ENCODE measurements around the gene RNASEH2C. TPM values are rescaled to one million over a fixed set of nuclear protein-coding genes. Genes with fewer than 3 reads are reported as not detected.
"Not testable (repeated sequence)": the region's sequence is repeated elsewhere in the genome, so short reads cannot be mapped to it uniquely, and the experiment has no call there.

The RNASEH2C gene
- total RNA-seq, 1 donor from 2014 or later, result 155 TPM

- no peaks in the 10 kb centered on the region for H3K27me3 ChIP-seq
- H3K9me3 ChIP-seq, result no peaks in the 10 kb centered on the region
- TF ChIP-seq CTCF (IDR thresholded peaks at IDR 0.05), result peak; percentile 95 to 99 (median 98)
- H3K4me3 ChIP-seq, result peak within 1 kb of the TSS; percentile 72 to 94
- intact Hi-C loops (cut with DNase I), result loop anchor here (1.0 to 10.0 kb wide), 7 partner anchors 8 to 207 kb away; partner anchors contain the start of genes C11orf68, DRAP1, MAP3K11 and PCNX3
- H3K4me1 ChIP-seq, result peaks cover 4 to 19% of the 10 kb centered on the region in 2 donors
- peak; percentile 96 to 99 for DNase-seq (ENCODE audit: low spot score in 2 of 2)
- H3K27ac ChIP-seq, result peak within 1 kb of the TSS; percentile 96 to 100
- peaks cover 33 to 42% of the 10 kb centered on the region in 2 donors for H3K36me3 ChIP-seq
Measured at GRCh38 chr11:65711785-65712632, 8.6 kb downstream of the RNASEH2C start, which contains the start of gene KAT5. TSS of gene KAT5 (plus strand) at chr11:65712252. CDS start at chr11:65712268, 16 bp downstream.

- Histone ChIP-seq H3K36me3 (peaks cover 17 to 26% of the 10 kb centered on the region in 2 donors), H3K9me3 (no peaks in the 10 kb centered on the region), H3K27ac (peak overlapping the region; percentile 96 to 100), H3K4me1 (peaks cover 4 to 19% of the 10 kb centered on the region in 2 donors), H3K4me3 (no peak overlapping the region), H3K27me3 (no peaks in the 10 kb centered on the region)
- no peak for TF ChIP-seq CTCF (IDR thresholded peaks at IDR 0.05)
- DNase-seq (ENCODE audit: low spot score in 2 of 2), result no peak
- intact Hi-C loops (cut with DNase I), result loop anchor here (2.0 to 10.0 kb wide), 2 partner anchors 60 to 96 kb away; partner anchors contain the start of genes MAP3K11 and PCNX3
Measured at GRCh38 chr11:65710421-65710820, 10.2 kb downstream of the RNASEH2C start.

- Histone ChIP-seq H3K27ac (peak overlapping the region; percentile 96 to 100), H3K36me3 (peaks cover 9 to 18% of the 10 kb centered on the region in 2 donors), H3K9me3 (no peaks in the 10 kb centered on the region), H3K4me1 (peaks cover 4 to 19% of the 10 kb centered on the region in 2 donors), H3K27me3 (no peaks in the 10 kb centered on the region), H3K4me3 (no peak overlapping the region)
- no peak for TF ChIP-seq CTCF (IDR thresholded peaks at IDR 0.05)
- no peak for DNase-seq (ENCODE audit: low spot score in 2 of 2)
- intact Hi-C loops (cut with DNase I), result loop anchor here (2.0 to 10.0 kb wide), 2 partner anchors 61 to 95 kb away; partner anchors contain the start of genes MAP3K11 and PCNX3
Measured at GRCh38 chr11:65709661-65710060, 10.9 kb downstream of the RNASEH2C start.

GRCh38 chr11:65708451-65708850, 12.1 kb downstream of the RNASEH2C start:
- no peaks in the 10 kb centered on the region for H3K27me3 ChIP-seq
- TF ChIP-seq CTCF (IDR thresholded peaks at IDR 0.05), result no peak
- H3K4me1 ChIP-seq, result peaks cover 4 to 17% of the 10 kb centered on the region in 2 donors
- H3K36me3 ChIP-seq, result peaks cover 0 to 6% of the 10 kb centered on the region in 2 donors
- H3K27ac ChIP-seq, result no peak overlapping the region
- no peak for DNase-seq (ENCODE audit: low spot score in 2 of 2)
- H3K4me3 ChIP-seq, result no peak overlapping the region
- intact Hi-C loops (cut with DNase I), result no loop called here
- no peaks in the 10 kb centered on the region for H3K9me3 ChIP-seq

- intact Hi-C loops (cut with DNase I), result loop anchor here (2.0 kb wide), 1 partner anchor 282 kb away; no protein-coding TSS in a partner anchor
- H3K4me3 ChIP-seq; DNase-seq (ENCODE audit: low spot score in 2 of 2); H3K36me3 ChIP-seq; H3K27me3 ChIP-seq; H3K4me1 ChIP-seq; H3K9me3 ChIP-seq; H3K27ac ChIP-seq: not testable (repeated sequence)
Measured at GRCh38 chr11:65707002-65707401, 13.6 kb downstream of the RNASEH2C start.

GRCh38 chr11:65706303-65706763, 14.3 kb downstream of the RNASEH2C start:
- H3K9me3 ChIP-seq, H3K27ac ChIP-seq, H3K36me3 ChIP-seq, H3K4me1 ChIP-seq, H3K27me3 ChIP-seq: not testable (repeated sequence)
- peak; percentile 27 to 85 for DNase-seq (ENCODE audit: low spot score in 2 of 2)
- intact Hi-C loops (cut with DNase I), result loop anchor here (1.0 to 2.0 kb wide), 2 partner anchors 112 to 282 kb away; no protein-coding TSS in a partner anchor
- TF ChIP-seq CTCF (IDR thresholded peaks at IDR 0.05), result peak; percentile 68 to 80 (median 79)
- H3K4me3 ChIP-seq, result peak overlapping the region; percentile 18 to 21
